Neural cell (in vitro differentiated cells): Measurements from ENCODE around the gene CFL1.

ENCODE experiments used
- CTCF ChIP-seq: fragments of 450-650 bp; IDR thresholded peaks from 2 replicates; pipeline ENCODE4 v1.5.1; 2014; ENCODE audit warnings: antibody characterized with exemption, mild to moderate bottlenecking, moderate library complexity; ENCODE audit not compliant: poor library complexity, severe bottlenecking
- POLR2AphosphoS5 ChIP-seq: IDR thresholded peaks from 2 replicates; pipeline ENCODE4 v1.6.1; 2012

- no peak for TF ChIP-seq POLR2AphosphoS5
- TF ChIP-seq CTCF = no peak
Observed at GRCh38 chr11:65900899-65901180, 42.9 kb upstream of the CFL1 start.
